CD4-positive, alpha-beta memory T cell (primary cell): ENCODE results near the gene POLR3GL. TPM values are rescaled to one million over a fixed set of nuclear protein-coding genes. Genes with fewer than 3 reads are reported as not detected.
A peak's percentile ranks its signal among the peaks of the same experiment; 100 is the strongest.

ENCODE experiments used
- CTCF ChIA-PET: fragments of 350-600 bp; sonication (Branson Sonifier 250); formaldehyde crosslinking; loops from one replicate; lab custom pipeline; 2021; ENCODE audit warnings: inconsistent platforms; ENCODE audit not compliant: partially characterized antibody; lab: Charles Lee
- POLR2A ChIA-PET: fragments of 350-600 bp; sonication (Branson Sonifier 250); formaldehyde crosslinking; loops from one replicate; lab custom pipeline; 2021; ENCODE audit not compliant: partially characterized antibody; lab: Charles Lee
- DNase-seq, 5 donors: peaks; one replicate each; pipeline versions ENCODE4 v3.0.0 to v3.0.0-alpha.2; 2020 to 2022; ENCODE audit warnings: mixed read lengths in 1 of 5
- H3K27ac ChIP-seq: one replicate; pipeline ENCODE4 v1.7.0; 2013; ENCODE audit warnings: low read depth, low read length
- H3K27me3 ChIP-seq: 2 replicates; pipeline ENCODE4 v1.7.0; 2013; ENCODE audit warnings: mild to moderate bottlenecking, low read length, moderate library complexity; ENCODE audit not compliant: insufficient read depth
- H3K36me3 ChIP-seq: 2 replicates; pipeline ENCODE4 v1.7.0; 2013; ENCODE audit warnings: mild to moderate bottlenecking, low read length, moderate library complexity; ENCODE audit not compliant: insufficient read depth
- H3K4me1 ChIP-seq: 2 replicates; pipeline ENCODE4 v1.7.0; 2013; ENCODE audit warnings: mild to moderate bottlenecking, low read length, moderate library complexity; ENCODE audit not compliant: insufficient read depth
- H3K4me3 ChIP-seq, 2 donors: one replicate each; pipeline ENCODE4 v1.7.0; 2013; ENCODE audit warnings: low read length in 2 of 2, mild to moderate bottlenecking in 1 of 2
- H3K9me3 ChIP-seq, 2 donors: one replicate each; pipeline ENCODE4 v1.7.0; 2013; ENCODE audit warnings: low read length in 2 of 2, control low read depth in 1 of 2; ENCODE audit not compliant: control insufficient read depth in 1 of 2
- H3K27ac Mint-ChIP-seq, 7 donors: one replicate each; pipeline ENCODE4 v1.8.0; 2020 to 2021; ENCODE audit warnings: mixed read lengths in 7 of 7, mild to moderate bottlenecking in 6 of 7, inconsistent platforms in 3 of 7, moderate library complexity in 3 of 7
- H3K27me3 Mint-ChIP-seq, 2 donors: one replicate each; pipeline ENCODE4 v1.8.0; 2020 to 2021; ENCODE audit warnings: mixed read lengths in 2 of 2
- H3K36me3 Mint-ChIP-seq, 2 donors: one replicate each; pipeline ENCODE4 v1.8.0; 2020 to 2021; ENCODE audit warnings: mixed read lengths in 2 of 2, inconsistent platforms in 1 of 2, mild to moderate bottlenecking in 1 of 2
- H3K4me1 Mint-ChIP-seq, 4 donors: one replicate each; pipeline ENCODE4 v1.8.0; 2020 to 2021; ENCODE audit warnings: mixed read lengths in 4 of 4, mild to moderate bottlenecking in 1 of 4
- H3K4me3 Mint-ChIP-seq, 8 donors: one replicate each; pipeline ENCODE4 v1.8.0; 2020 to 2021; ENCODE audit warnings: mixed read lengths in 8 of 8, mild to moderate bottlenecking in 7 of 8, moderate library complexity in 6 of 8, inconsistent platforms in 3 of 8
- H3K9me3 Mint-ChIP-seq, 8 donors: one replicate each; pipeline ENCODE4 v1.8.0; 2020 to 2021; ENCODE audit warnings: mixed read lengths in 8 of 8, mild to moderate bottlenecking in 5 of 8, inconsistent platforms in 3 of 8, moderate library complexity in 1 of 8
- intact Hi-C: fragments of 100-400 bp; cut with micrococcal nuclease; formaldehyde crosslinking; loops from one replicate; pipeline ENCODE4 v1.15.1; 2023
- polyA plus RNA-seq, 2 donors: library from polyadenylated mRNA; unstranded; fragments of 300-500 nt; fragmentation: Illumina TruSeq; gene quantifications; one replicate each; pipeline ENCODE4 v1.2.3, GENCODE V29; 2021
- total RNA-seq, 2 experiments: library from RNA; stranded (reverse); gene quantifications; one replicate each; pipeline ENCODE4 v1.2.3, GENCODE V29; 2021

The POLR3GL gene
- total and polyA plus RNA-seq, 4 experiments from 2014 or later = 36.6 to 164 (median 66.8) TPM

DNA sequence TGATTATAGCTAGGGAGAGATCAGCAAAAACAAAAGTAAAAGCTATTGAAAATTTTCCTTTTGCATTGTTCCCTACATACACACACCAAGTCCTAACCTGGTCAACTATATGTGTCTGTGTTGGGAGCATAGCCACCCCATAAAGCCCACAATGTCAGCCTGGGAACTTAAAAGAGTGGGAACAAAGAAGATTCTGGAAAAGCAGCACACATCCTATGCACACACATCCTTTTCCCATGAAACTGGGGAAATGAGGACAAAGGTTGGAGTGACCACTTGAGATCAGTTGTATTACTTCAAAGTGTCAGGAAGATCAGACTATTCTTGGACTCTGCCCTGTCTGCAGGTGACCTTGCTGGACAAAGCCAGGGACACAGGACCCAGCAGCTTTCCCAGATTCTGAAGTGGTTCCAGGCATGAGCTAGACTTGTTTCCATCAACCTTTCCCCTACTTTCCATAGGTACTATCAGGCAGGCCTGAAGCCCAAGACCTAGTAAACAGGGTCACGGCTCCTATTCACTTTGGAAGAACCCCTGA, 16.0 kb downstream of the POLR3GL start:
- H3K27ac Mint-ChIP-seq = no peak overlapping the region
- Histone ChIP-seq H3K4me3 (peak overlapping the region; percentile 5 to 52), H3K9me3 (no peaks in the 10 kb centered on the region), H3K4me1 (peaks cover 85% of the 10 kb centered on the region), H3K36me3 (no peaks in the 10 kb centered on the region), H3K27ac (peak overlapping the region; percentile 70), H3K27me3 (no peaks in the 10 kb centered on the region)
- no peak for DNase-seq
- ChIA-PET CTCF (interaction anchor here (1.4 to 8.4 kb wide), 10 partner anchors 12 to 136 kb away, joined by 5 to 447 read pairs (median 35); partner anchors contain the start of genes ANKRD34A, LIX1L, NUDT17 and POLR3GL), POLR2A (interaction anchor here (1.0 to 25.2 kb wide), 8 partner anchors 19 to 156 kb away, joined by 3 to 1967 read pairs (median 32); partner anchors contain the start of genes ANKRD34A, LIX1L, PEX11B and PIAS3)
- no peaks in the 10 kb centered on the region for H3K9me3 Mint-ChIP-seq
- H3K36me3 Mint-ChIP-seq = peaks cover 0 to 6% of the 10 kb centered on the region in 2 donors
- no peaks in the 10 kb centered on the region for H3K27me3 Mint-ChIP-seq
- intact Hi-C loops = no loop called here
- H3K4me3 Mint-ChIP-seq = peak overlapping the region in 1 of 8 donors; percentile 18
- peaks cover 0 to 38% (median 19%) of the 10 kb centered on the region in 4 donors for H3K4me1 Mint-ChIP-seq

GRCh38 chr1:145982010-145982723, 17.7 kb downstream of the POLR3GL start:
- intact Hi-C loops = no loop called here
- peaks cover 98% of the 10 kb centered on the region for H3K4me1 ChIP-seq
- no peaks in the 10 kb centered on the region for H3K27me3 ChIP-seq
- Mint-ChIP-seq H3K9me3 (no peaks in the 10 kb centered on the region), H3K27ac (peak overlapping the region in 3 of 7 donors; percentile 54 to 88 (median 86)), H3K36me3 (peaks cover 0 to 6% of the 10 kb centered on the region in 2 donors), H3K27me3 (no peaks in the 10 kb centered on the region), H3K4me3 (peak overlapping the region in 7 of 8 donors; percentile 15 to 67 (median 49)), H3K4me1 (peaks cover 0 to 46% (median 21%) of the 10 kb centered on the region in 4 donors)
- H3K4me3 ChIP-seq = no peak overlapping the region
- H3K9me3 ChIP-seq = no peaks in the 10 kb centered on the region
- CTCF ChIA-PET = interaction anchor here (1.2 to 8.4 kb wide), 5 partner anchors 9 to 136 kb away, joined by 4 to 447 read pairs (median 98); partner anchors contain the start of genes ANKRD34A, NUDT17, POLR3GL and TXNIP
- no peaks in the 10 kb centered on the region for H3K36me3 ChIP-seq
- no peak for DNase-seq
- H3K27ac ChIP-seq = peak overlapping the region; percentile 70
- POLR2A ChIA-PET = interaction anchor here (1.0 to 25.2 kb wide), 3 partner anchors 18 to 53 kb away, joined by 4 to 1967 read pairs (median 203); partner anchors contain the start of genes ANKRD34A, LIX1L, POLR3GL and TXNIP

DNA sequence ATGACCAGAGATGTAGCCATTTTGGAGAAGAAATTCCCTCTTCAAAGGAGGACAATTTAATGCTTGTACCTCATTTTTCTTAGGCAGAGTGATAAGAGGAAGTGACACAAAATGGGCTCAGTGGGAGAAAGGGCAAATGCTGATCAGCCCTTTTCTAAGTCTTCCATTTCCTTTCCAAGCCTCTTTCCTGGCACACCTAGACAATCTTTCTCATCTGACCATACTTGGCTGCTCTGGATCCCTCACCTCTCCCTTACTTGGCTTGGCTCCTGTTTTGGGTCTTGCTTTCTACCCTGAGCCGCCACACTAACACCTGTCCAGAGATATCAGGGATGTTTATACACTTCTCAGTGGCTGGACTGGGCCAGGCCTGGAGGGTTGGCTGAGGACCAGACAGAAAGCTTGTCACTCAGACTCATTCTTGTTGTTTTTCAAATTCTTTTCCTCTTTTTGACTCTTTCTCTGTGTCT, 18.8 kb downstream of the POLR3GL start:
- Histone ChIP-seq H3K36me3 (no peaks in the 10 kb centered on the region), H3K27me3 (no peaks in the 10 kb centered on the region), H3K4me1 (peaks cover 96% of the 10 kb centered on the region), H3K27ac (peak overlapping the region; percentile 70), H3K9me3 (no peaks in the 10 kb centered on the region), H3K4me3 (no peak overlapping the region)
- H3K36me3 Mint-ChIP-seq = peaks cover 0 to 2% of the 10 kb centered on the region in 2 donors
- intact Hi-C loops = no loop called here
- H3K4me3 Mint-ChIP-seq = peak overlapping the region in 7 of 8 donors; percentile 23 to 76 (median 37)
- ChIA-PET CTCF (interaction anchor here (1.0 to 2.5 kb wide), 5 partner anchors 9 to 28 kb away, joined by 3 to 14 read pairs (median 6); no protein-coding TSS in a partner anchor), POLR2A (interaction anchor here (2.8 to 25.2 kb wide), 3 partner anchors 17 to 22 kb away, joined by 13 to 1967 read pairs (median 203); partner anchors contain the start of genes ANKRD34A, LIX1L, POLR3GL and TXNIP)
- no peak for DNase-seq
- H3K27me3 Mint-ChIP-seq = no peaks in the 10 kb centered on the region
- H3K4me1 Mint-ChIP-seq = peaks cover 9 to 53% (median 29%) of the 10 kb centered on the region in 4 donors
- no peaks in the 10 kb centered on the region for H3K9me3 Mint-ChIP-seq
- peak overlapping the region in 6 of 7 donors; percentile 43 to 95 (median 81) for H3K27ac Mint-ChIP-seq

DNA sequence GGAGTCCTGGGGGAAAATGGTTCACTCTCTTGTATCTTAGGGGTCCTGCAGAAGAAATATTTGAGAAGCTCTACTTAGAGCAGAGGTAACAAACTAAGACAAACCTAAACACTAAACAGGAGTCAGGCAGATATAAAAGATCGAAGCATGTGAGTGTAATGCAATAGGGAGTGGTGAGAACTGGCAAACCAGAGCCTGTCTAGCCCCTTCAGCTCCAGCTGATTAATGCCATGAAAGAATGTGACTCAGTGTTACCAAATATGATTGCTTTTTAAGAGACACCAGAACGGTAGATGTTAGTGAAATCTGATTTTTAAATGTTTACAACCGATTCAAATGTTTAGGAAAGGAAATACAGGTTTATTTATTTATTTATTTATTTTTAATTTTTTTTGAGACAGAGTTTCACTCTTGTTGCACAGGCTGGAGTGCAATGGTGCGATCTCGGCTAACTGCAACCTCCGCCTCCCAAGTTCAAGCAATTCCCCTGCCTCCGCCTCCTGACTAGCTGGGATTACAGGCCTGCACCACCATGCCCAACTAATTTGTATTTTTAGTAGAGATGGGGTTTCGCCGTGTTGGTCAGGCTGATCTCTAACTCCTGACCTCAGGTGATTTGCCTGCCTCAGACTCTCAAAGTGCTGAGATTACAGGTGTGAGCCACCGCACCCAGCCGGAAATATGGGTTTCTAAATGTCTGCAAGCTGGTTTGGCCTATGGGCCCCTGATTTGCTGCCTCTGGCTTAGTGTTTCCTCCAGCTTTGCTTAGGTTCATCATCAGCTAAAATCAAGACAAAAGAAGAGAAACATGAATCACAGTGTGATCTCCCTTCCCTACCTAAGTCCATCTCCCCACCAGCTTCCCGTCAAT, 19.7 kb downstream of the POLR3GL start:
- Histone ChIP-seq H3K4me3 (peak overlapping the region in 1 of 2 donors; percentile 5), H3K36me3 (no peaks in the 10 kb centered on the region), H3K27me3 (no peaks in the 10 kb centered on the region), H3K4me1 (peaks cover 95% of the 10 kb centered on the region), H3K27ac (peak overlapping the region; percentile 70), H3K9me3 (no peaks in the 10 kb centered on the region)
- Mint-ChIP-seq H3K4me1 (peaks cover 18 to 60% (median 36%) of the 10 kb centered on the region in 4 donors), H3K27ac (peak overlapping the region in 6 of 7 donors; percentile 88 to 94 (median 92)), H3K9me3 (no peaks in the 10 kb centered on the region), H3K4me3 (peak overlapping the region; percentile 52 to 92 (median 76)), H3K27me3 (no peaks in the 10 kb centered on the region), H3K36me3 (peaks cover 0 to 2% of the 10 kb centered on the region in 2 donors)
- ChIA-PET POLR2A (interaction anchor here (0.6 to 25.2 kb wide), 6 partner anchors 16 to 126 kb away, joined by 3 to 1967 read pairs (median 8); partner anchors contain the start of genes ANKRD34A, LIX1L, PIAS3 and POLR3GL), CTCF (interaction anchor here (0.9 to 2.5 kb wide), 7 partner anchors 8 to 27 kb away, joined by 3 to 14 read pairs (median 4); no protein-coding TSS in a partner anchor)
- DNase-seq = peak in 3 of 5 donors; percentile 46 to 78 (median 53)
- intact Hi-C loops = no loop called here

DNA sequence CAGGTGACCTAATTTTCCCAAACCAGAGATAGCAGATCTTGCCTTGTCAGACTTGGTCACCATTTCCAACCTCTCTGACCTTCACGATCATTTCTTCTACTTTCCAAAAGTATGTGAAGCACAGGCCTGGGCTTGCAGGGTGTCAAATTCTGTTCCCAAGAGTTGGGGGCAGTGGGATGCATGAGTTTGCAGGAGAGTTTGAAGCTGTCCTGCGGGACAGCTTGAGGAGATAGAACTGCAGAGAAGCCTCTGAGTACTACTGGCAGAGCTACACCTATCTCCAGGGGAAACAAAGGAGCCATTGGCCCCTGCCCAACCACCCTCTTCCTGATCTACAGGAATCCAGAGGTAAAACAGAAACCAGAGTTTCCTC, 20.6 kb downstream of the POLR3GL start:
- peaks cover 19 to 60% (median 37%) of the 10 kb centered on the region in 4 donors for H3K4me1 Mint-ChIP-seq
- intact Hi-C loops = no loop called here
- H3K4me3 Mint-ChIP-seq = peak overlapping the region; percentile 52 to 92 (median 76)
- no peak for DNase-seq
- H3K4me1 ChIP-seq = peaks cover 87% of the 10 kb centered on the region
- POLR2A ChIA-PET = interaction anchor here (0.6 to 29.8 kb wide), 7 partner anchors 2 to 58 kb away, joined by 3 to 1967 read pairs (median 11); partner anchors contain the start of genes ANKRD34A, LIX1L, POLR3GL and RBM8A
- H3K4me3 ChIP-seq = peak overlapping the region; percentile 5 to 15
- H3K27ac ChIP-seq = peak overlapping the region; percentile 23
- no peaks in the 10 kb centered on the region for H3K9me3 ChIP-seq
- no peaks in the 10 kb centered on the region for H3K36me3 ChIP-seq
- H3K27ac Mint-ChIP-seq = peak overlapping the region in 6 of 7 donors; percentile 88 to 94 (median 92)
- CTCF ChIA-PET = interaction anchor here (0.9 to 2.5 kb wide), 5 partner anchors 9 to 58 kb away, joined by 3 to 14 read pairs (median 4); partner anchors contain the start of gene RBM8A
- H3K9me3 Mint-ChIP-seq = no peaks in the 10 kb centered on the region
- peaks cover 0 to 2% of the 10 kb centered on the region in 2 donors for H3K36me3 Mint-ChIP-seq
- no peaks in the 10 kb centered on the region for H3K27me3 ChIP-seq
- no peaks in the 10 kb centered on the region for H3K27me3 Mint-ChIP-seq
